ENCODE data around the gene EIF4EBP2.

Gene EIF4EBP2

DNA sequence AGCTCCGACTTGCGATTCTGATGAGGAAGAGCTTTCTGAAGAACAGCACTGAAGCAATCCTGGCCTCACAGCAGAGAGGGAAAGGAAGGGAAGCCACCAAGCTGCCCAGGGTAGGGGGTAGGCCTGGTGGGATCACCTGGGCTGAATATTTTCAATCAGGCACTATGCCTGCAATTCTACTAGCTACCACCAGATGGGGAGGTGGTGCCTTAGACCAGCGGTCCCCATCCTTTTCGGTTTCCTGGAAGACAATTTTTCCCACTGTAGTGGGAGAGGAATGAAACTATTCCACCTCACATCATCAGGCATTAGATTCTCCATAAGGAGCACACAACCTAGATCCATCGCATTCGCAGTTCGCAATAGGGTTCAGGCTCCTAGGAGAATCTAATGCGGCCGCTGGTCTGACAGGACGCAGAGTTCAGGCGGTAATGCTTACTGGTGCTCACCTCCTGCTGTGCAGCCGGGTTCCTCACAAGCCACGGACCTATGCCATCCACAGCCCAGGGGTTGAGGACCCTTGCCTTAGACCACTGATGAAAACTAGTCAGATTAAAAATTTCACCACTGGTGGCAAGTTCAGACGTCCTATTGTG lies 24.3 kb upstream of the EIF4EBP2 start:
- DNase-seq: peak in 1 of 2 experiments; percentile 19

GRCh38 chr10:70380350-70381135 lies 23.4 kb upstream of the EIF4EBP2 start:
- no peak for DNase-seq

DNA sequence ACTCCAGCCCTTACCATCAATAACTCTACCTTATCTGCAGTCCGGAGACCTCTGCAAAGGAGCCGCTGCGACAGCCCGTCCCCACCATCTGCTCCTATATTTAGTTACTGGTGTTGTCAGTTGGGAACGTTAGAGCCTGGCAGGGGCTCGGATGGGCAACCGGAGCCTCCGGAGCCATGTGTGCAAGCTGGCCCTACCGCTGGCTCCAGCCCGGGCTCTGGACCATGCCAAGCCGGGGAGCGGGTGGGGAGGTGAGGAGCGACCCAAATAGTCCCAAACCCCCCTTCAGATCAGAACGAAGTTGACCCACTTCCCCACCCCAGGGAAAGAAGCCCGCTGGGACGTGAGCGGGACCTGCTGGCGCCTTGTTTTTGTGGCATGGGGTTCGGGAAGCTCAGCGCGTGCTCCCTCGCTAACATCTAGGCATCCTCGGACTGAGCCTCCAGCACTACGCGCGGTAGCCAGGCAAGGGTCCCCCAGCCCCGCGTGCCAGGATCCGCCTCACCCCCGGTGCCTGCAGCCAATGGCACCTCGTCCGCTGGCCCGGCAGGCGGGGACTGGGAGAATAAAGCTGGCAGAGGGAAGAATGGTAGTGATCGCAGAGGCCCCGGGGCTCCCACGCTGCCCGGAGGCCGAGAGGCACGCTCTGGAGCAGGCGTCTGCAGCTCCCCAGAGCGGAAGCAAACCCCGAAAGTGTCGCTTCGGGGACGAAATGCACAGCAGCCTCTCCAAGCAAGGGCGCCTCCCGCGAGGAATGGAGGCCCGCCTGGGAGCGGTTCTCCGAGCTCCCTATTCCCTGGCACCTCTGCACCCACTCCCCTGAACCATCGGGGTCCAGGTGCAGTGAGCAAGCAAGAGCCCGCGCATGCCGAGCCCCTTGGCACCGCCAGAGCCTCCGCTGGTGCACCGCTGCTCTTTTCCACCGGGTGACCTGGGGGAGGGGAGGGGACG lies 22.2 kb upstream of the EIF4EBP2 start:
- peak; percentile 45 to 52 for DNase-seq

DNA sequence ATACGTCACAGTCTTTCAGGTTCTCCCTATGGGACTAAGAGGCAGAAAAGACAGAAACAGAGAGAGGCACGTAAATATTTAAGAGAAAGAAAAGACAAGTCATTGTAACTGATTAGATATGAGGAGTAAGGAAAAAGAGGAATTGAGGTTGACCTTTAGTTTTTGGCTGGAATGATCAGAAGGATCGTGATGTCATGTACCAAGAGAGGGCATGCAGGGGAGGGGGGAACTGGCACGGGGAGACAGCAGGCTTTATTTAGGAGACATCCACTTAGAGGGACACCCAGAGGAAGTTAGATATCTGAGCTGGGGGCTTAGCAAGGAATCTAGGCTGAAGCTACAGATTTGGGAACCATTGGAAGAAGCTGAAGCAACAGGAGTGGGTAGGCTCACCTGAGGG lies 12.3 kb upstream of the EIF4EBP2 start:
- DNase-seq: no peak

DNA sequence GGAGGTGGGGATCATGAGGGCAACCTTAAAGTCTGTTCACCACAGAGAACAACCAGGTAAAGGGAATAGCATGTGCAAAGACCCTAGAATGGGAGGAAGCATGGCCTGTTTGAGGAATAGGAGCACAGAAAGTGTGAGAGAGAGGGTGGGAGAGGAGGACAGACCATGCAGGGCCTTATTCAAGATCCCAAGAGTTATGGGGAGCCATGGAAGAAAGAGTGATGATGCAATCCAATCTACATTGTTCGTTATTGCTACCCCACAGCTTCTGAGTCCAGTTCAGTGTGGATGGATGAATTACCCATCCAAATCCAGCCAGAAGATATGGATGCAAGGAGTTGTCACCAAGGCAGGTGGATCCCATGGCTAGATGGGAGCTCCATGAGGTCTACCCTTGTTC lies 7.8 kb upstream of the EIF4EBP2 start:
- no peak for DNase-seq

GRCh38 chr10:70399177-70399576 lies 4.8 kb upstream of the EIF4EBP2 start:
- no peak for DNase-seq

DNA sequence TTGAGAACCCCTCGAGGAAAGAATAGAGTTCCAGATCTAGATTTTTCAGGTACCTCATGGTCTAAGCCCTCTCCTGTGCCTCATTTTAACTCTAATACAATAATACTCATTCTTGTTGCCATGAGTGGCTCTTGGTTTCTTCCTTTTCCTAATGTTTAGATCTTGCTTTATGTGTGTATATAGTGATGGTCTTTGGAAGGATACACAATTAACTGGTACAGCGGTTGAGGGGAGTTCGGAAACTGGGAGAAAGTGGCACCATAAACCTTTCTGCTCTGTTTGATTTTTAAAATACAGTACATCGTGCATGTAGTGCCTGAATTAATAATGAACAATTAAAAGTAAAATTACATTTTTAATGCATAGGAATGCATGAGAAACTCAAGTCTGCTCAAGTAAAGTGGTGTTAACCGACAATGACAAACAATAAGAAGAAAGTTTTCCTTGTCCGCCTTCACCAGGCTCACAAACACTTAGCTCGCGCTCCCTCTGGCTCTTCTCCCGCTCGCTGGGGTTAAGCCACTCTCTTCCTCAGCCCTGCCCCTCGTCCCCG lies 386 bp upstream of the EIF4EBP2 start:
- DNase-seq: no peak

DNA sequence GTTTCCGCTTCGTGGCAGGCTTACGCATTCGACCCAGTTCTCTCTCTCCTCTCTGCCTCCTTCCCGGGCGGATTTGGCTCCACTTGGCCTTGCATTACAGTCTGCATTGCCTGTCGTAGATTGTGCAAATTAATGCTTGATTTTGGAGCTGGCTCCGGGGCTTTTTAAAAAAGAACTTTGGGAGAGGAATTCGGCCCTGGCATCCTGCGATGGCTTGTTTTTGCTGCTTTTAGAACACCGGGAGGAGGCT lies 767 bp downstream of the EIF4EBP2 start:
- peak in 1 of 2 experiments; percentile 39 for DNase-seq

- DNase-seq: peak; percentile 38 to 46
These were observed 1.3 kb downstream of the EIF4EBP2 start for GRCh38 chr10:70405037-70405824.

DNA sequence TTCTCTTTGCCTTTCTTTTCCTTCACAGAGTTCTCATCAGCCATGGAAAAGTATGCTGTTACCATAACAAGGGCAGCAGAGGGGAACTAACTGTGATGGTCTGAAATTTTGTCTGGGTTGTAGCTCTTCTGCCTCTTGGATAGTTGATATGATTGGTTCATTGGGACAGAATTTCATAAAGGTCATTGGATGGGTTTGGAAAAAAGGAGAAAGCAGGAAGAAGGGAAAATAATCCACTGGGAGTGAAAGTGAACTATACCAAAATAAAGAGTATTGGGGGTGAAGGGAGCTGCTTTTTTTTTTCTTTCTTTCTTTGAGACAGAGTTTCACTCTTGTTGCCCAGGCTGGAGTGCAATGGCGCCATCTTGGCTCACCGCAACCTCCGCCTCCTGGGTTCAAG lies 5.8 kb downstream of the EIF4EBP2 start:
- DNase-seq: no peak

DNA sequence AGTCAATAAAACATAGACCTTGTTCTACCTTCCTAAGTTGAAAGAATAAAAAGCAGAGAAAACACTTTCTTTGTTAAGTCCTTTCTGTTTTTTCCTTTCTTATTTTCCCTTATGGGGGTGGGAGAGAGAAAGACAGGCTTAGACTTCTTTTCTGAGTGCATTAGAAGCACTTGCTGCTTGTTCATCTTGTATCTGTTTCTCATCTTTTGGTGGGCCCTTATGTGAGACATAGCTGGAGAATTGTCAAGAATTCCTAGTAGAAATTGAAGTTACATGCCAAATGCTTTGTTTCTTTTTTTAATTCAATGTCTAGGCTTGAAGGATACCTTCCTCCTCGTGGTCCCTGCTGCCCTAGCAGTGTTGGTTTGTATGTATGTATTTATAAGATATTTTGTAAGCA lies 6.7 kb downstream of the EIF4EBP2 start:
- no peak for DNase-seq

DNA sequence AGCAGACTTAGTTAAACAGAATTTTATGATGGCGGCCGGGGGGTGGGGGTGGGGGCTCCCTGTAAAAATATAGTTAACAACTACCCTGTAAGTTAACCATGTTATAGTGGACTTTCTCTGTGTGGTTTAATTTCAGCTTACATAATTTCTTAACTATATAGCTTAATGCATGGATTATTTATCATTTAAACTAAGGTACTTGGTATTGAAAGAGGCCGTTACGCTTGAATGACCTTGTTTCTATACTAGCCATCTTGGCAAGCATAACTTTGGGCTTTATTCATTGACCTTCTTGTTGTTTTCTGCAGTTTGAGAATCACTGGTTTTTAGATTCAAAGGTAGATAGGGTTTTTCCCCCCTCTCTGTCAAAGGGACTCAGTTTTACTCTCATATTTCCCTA lies 8.4 kb downstream of the EIF4EBP2 start:
- DNase-seq: no peak

DNA sequence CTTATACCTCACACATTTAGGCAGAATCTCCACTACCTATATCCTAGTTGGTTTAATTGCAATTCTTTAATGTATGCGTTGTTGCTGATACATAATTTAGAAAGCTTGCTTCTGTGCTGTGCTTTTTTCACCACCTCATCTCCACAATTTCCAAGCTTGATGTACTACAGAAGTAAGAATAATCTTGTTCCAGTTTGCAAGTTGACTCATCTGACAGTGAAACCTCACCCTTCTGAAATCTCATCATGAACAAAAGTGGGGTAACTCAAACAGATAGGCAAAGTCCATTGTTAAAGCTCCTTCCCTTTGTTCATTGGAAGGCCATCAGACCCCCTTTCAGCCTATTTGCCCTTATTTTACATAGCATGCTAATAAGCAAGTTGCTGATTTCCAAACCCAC lies 13.6 kb downstream of the EIF4EBP2 start:
- DNase-seq: no peak

DNA sequence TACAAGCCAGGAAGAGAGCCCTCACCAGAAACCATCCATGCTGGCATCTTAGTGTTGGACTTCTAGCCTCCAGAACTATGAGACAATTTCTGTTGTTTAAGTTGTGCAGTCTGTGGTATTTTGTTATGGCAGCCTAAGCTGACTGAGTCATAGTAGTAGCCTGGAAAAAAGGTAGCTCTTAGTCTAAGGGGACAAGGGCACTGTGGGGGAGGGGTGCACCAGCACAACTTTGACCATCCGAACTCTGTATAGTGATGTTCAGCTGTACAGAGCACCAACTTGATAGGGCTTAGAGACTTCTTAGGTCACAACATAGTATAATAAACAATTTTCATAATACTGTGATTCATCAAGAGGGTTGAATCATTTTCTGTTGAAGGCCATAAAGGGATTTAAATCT lies 14.3 kb downstream of the EIF4EBP2 start:
- DNase-seq: no peak

DNA sequence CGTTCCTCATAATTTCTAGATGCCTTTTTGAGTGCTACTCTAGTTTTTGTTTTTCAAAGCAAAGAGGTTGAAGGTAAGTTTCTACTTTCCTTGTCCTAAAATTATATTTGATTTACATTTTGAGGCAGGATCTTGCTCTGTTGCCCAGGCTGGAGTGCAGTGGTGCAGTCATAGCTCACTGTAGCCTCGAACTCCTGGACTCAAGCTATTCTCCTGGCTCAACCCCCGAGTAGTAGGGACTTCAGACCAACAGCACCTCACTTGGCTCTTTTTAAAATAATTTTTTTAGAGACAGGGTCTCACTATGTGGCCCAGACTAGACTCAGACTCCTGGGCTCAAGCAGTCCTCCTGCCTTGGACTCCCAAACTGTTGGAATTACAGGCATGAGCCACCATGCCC lies 14.8 kb downstream of the EIF4EBP2 start:
- no peak for DNase-seq

- DNase-seq: no peak
These were observed 20.4 kb downstream of the EIF4EBP2 start for GRCh38 chr10:70424320-70424719.

DNA sequence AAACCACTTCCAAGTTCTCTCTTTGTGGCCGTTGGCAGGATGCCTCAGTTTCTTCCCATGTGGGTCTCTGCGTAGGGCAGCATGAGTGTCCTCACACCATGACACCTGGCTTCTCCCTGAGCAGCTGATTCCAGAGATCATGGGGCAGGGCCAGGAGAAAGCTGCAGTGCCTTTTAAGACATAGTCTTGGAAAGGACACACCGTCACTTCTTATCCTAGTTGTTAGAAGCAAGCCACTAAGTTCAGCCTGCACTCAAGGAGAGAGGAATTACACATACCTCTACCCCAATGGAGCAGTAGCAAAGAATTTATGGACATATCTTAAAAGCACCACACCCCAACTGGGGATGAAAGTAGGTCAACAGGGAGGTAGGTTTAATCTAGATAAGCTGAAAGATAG lies 21.2 kb downstream of the EIF4EBP2 start:
- no peak for DNase-seq

DNA sequence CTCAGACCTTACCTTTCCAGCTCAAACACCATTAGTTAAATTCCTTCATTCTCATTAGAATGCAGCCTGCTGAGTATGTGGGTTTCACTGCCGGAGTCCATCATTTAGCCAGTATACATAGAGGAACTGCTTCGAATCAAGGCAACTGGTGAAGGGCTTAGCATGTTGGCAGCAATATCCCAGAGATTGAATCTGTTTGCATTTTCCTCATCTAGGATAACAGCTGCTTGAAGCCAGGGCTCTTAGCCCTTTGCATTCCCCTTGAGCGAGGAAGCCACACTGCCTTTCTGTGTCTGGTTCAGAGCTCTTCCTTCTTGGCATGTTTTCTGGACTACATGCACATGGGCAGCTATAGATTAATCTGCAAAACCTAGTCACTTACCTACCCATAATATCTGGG lies 22.9 kb downstream of the EIF4EBP2 start:
- no peak for DNase-seq

DNA sequence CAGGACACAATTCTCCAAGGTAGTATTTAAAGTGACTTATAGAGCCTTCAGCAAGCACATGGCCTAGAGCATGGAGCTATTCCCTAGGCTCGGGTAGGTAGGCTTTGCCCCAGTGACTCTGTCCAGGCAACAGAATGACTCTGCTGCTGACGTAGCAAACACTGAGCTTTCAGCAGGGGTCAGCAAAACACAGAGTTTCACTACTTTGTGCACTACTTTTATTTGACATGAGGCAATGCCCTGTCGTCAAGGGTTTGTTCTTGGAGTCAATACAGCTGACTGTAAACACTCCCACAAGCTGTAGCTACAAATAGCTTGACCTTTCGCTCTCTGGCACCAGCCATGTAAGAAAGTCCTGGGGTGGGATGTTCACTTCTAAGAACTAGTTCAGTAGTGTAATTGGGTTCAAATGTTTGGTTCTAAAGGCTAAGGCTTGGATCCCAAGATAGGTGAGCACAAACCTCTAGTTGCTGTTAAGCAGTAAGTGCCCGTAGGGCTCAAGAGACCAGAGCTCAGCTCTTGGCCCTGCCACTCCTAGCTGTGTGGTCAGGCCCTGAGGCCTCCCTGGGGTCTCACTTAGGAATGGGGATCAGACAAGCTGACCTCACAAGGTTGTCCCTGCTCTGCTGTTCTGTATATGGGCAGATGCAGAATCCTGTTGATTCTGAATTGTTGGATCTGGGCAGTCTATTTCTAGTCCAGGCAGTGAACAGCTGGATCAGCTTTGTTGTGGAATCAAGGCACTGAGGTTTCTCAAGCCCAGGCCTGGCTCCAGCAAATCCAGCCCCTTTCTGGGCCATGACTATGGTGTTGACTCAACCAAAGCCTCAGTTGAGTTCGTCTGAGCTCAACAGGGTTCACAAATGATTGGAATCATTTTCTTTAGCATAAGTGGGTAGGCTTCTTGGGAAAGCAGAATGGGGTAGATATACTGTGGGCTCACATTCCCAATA lies 26.8 kb downstream of the EIF4EBP2 start:
- no peak for DNase-seq

DNA sequence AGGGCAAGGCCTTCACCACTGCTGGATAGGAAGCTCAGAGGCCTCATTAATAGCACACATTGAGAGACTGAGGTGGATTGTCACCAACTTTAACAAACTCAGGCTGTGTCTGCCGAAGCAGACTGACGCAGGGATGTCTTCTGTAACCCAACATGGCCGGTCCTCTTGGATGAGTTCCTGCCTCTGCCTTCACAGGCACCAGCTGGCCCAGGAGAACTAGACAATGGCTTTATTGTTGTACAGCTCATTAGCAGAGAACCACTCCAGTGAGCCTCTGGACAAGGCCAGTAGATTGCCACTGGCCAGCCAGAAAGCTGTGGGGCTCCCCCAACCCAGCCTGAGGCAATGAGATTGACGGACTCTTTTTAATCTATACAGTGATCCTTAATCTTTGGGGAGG lies 28.2 kb downstream of the EIF4EBP2 start:
- no peak for DNase-seq

- no peak for DNase-seq
These were observed 28.8 kb downstream of the EIF4EBP2 start for GRCh38 chr10:70432561-70433263.
